Hematopoietic multipotent progenitor cell treated with erythropoietin and hydrocortisone succinate and interleukin-3 and kit ligand, for 8 days (in vitro differentiated cells): ENCODE measurements around the gene P2RY8.
"Not testable (repeated sequence)": the region's sequence is repeated elsewhere in the genome, so short reads cannot be mapped to it uniquely, and the experiment has no call there.

Source experiments
- DNase-seq: peaks from one replicate; pipeline ENCODE4 v3.0.0-alpha.2; 2015

P2RY8 gene

GRCh38 chrX:1516596-1517104 lies 20.3 kb downstream of the P2RY8 start:
- DNase-seq = no peak

- no peak for DNase-seq
Measured at GRCh38 chrX:1511829-1512228, 25.2 kb downstream of the P2RY8 start.

GRCh38 chrX:1511150-1511549 lies 25.8 kb downstream of the P2RY8 start:
- no peak for DNase-seq

GRCh38 chrX:1507511-1508463 lies 29.2 kb downstream of the P2RY8 start:
- peak; percentile 50 for DNase-seq

GRCh38 chrX:1506916-1507315 lies 30.1 kb downstream of the P2RY8 start:
- DNase-seq = no peak

- DNase-seq = no peak
Measured at GRCh38 chrX:1502853-1503252, 34.1 kb downstream of the P2RY8 start.

GRCh38 chrX:1502241-1502640 lies 34.7 kb downstream of the P2RY8 start:
- DNase-seq = no peak

- no peak for DNase-seq
Measured at GRCh38 chrX:1500701-1501624, 36.0 kb downstream of the P2RY8 start.

- DNase-seq = peak; percentile 0
Measured at GRCh38 chrX:1496076-1496475, 40.9 kb downstream of the P2RY8 start.

- peak; percentile 14 for DNase-seq
Measured at GRCh38 chrX:1493877-1494510, 43.0 kb downstream of the P2RY8 start.

GRCh38 chrX:1493412-1493811 lies 43.6 kb downstream of the P2RY8 start:
- DNase-seq = no peak

- no peak for DNase-seq
Measured at GRCh38 chrX:1492421-1493012, 44.5 kb downstream of the P2RY8 start.

- peak; percentile 90 for DNase-seq
Measured at GRCh38 chrX:1491851-1492349, 45.1 kb downstream of the P2RY8 start.

- DNase-seq = peak; percentile 8
Measured at GRCh38 chrX:1491248-1491647, 45.7 kb downstream of the P2RY8 start.

GRCh38 chrX:1490723-1491122 lies 46.3 kb downstream of the P2RY8 start:
- not testable (repeated sequence) for DNase-seq

GRCh38 chrX:1489354-1489753 lies 47.6 kb downstream of the P2RY8 start:
- DNase-seq = not testable (repeated sequence)

GRCh38 chrX:1488745-1489144 lies 48.2 kb downstream of the P2RY8 start:
- DNase-seq = no peak

GRCh38 chrX:1488141-1488540 lies 48.8 kb downstream of the P2RY8 start:
- no peak for DNase-seq

- no peak for DNase-seq
Measured at GRCh38 chrX:1487401-1487800, 49.6 kb downstream of the P2RY8 start.

- no peak for DNase-seq
Measured at GRCh38 chrX:1486749-1487361, 50.1 kb downstream of the P2RY8 start.

GRCh38 chrX:1486177-1486576 lies 50.8 kb downstream of the P2RY8 start:
- DNase-seq = no peak

- DNase-seq = no peak
Measured at GRCh38 chrX:1485033-1485432, 52.0 kb downstream of the P2RY8 start.
